Measurements from ENCODE around the gene SPTBN4.
A peak's percentile ranks its signal among the peaks of the same experiment; 100 is the strongest.
"Not testable (repeated sequence)": the region's sequence is repeated elsewhere in the genome, so short reads cannot be mapped to it uniquely, and the experiment has no call there.

The SPTBN4 gene

GRCh38 chr19:40466985-40467734, at the start of gene SPTBN4:
Gene SPTBN4, plus strand, starts transcription at chr19:40467001. Its CDS starts 5,621 bp downstream, at chr19:40472622.
- DNase-seq = peak in 1 of 2 experiments; percentile 29

GRCh38 chr19:40417643-40417981, 49.2 kb upstream of the SPTBN4 start:
- no peak for DNase-seq

GRCh38 chr19:40418040-40418439, 48.8 kb upstream of the SPTBN4 start:
- DNase-seq = no peak

- DNase-seq = no peak
Measured at GRCh38 chr19:40419066-40419612, 47.7 kb upstream of the SPTBN4 start.

GRCh38 chr19:40419780-40420179, 47.0 kb upstream of the SPTBN4 start:
- DNase-seq = no peak

GRCh38 chr19:40420451-40420765, 46.4 kb upstream of the SPTBN4 start:
- no peak for DNase-seq

- DNase-seq = peak; percentile 71 to 95
Measured at GRCh38 chr19:40420766-40421765, 45.7 kb upstream of the SPTBN4 start.

- no peak for DNase-seq
Measured at GRCh38 chr19:40421993-40422747, 44.6 kb upstream of the SPTBN4 start.

GRCh38 chr19:40422748-40423566, 43.8 kb upstream of the SPTBN4 start:
- DNase-seq = no peak

- no peak for DNase-seq
Measured at GRCh38 chr19:40423938-40424337, 42.9 kb upstream of the SPTBN4 start.

- DNase-seq = no peak
Measured at GRCh38 chr19:40424637-40425449, 42.0 kb upstream of the SPTBN4 start.

GRCh38 chr19:40425450-40426287, 41.1 kb upstream of the SPTBN4 start, which contains the start of gene SERTAD1:
Gene SERTAD1, minus strand, starts transcription at chr19:40425992. Its CDS starts 2,446 bp downstream, at chr19:40423546.
- DNase-seq = peak; percentile 99 to 100

GRCh38 chr19:40428197-40428596, 38.6 kb upstream of the SPTBN4 start:
- DNase-seq = not testable (repeated sequence)

GRCh38 chr19:40430242-40430641, 36.6 kb upstream of the SPTBN4 start:
- DNase-seq = not testable (repeated sequence)

GRCh38 chr19:40431698-40432097, 35.1 kb upstream of the SPTBN4 start:
- no peak for DNase-seq

GRCh38 chr19:40432760-40433159, 34.0 kb upstream of the SPTBN4 start:
- DNase-seq = not testable (repeated sequence)

GRCh38 chr19:40433391-40434216, 33.2 kb upstream of the SPTBN4 start:
- peak; percentile 58 to 89 for DNase-seq

GRCh38 chr19:40438284-40438683, 28.5 kb upstream of the SPTBN4 start:
- no peak for DNase-seq

GRCh38 chr19:40441719-40442253, 25.0 kb upstream of the SPTBN4 start:
- DNase-seq = no peak

All from NCI-H526 (cell line).